HCT116 (cell line): Measurements from ENCODE around the gene RPL3.

Source experiments
- EZH2 ChIP-seq: fragments of 200-600 bp; sonication (generic); IDR thresholded peaks from 2 replicates; pipeline ENCODE4 v1.6.1; 2017; ENCODE audit warnings: antibody characterized with exemption, mixed run types
- EZH2phosphoT487 ChIP-seq: fragments of 200-600 bp; IDR thresholded peaks from 2 replicates; pipeline ENCODE4 v1.6.1; 2018; ENCODE audit warnings: antibody characterized with exemption, borderline replicate concordance
- JUND ChIP-seq: IDR thresholded peaks from 2 replicates; pipeline ENCODE4 v1.6.1; 2012
- POLR2A ChIP-seq: IDR thresholded peaks from 2 replicates; pipeline ENCODE4 v1.7.0; 2011; ENCODE audit warnings: borderline replicate concordance; ENCODE audit not compliant: insufficient read depth, insufficient read length; ENCODE audit errors: extremely low read depth
- POLR2AphosphoS5 ChIP-seq: IDR thresholded peaks from 2 replicates; pipeline ENCODE4 v1.6.1; 2011; ENCODE audit warnings: mild to moderate bottlenecking, low read depth, low read length, moderate library complexity
- RAD21 ChIP-seq: IDR thresholded peaks from 2 replicates; pipeline ENCODE4 v1.6.1; 2012; ENCODE audit warnings: low read depth, mild to moderate bottlenecking
- SIN3A ChIP-seq: IDR thresholded peaks from 2 replicates; pipeline ENCODE4 v1.6.1; 2012; ENCODE audit warnings: low read depth
- TCF7L2 ChIP-seq: IDR thresholded peaks from 2 replicates; pipeline ENCODE4 v1.7.0; 2011; ENCODE audit warnings: borderline replicate concordance, inconsistent platforms; ENCODE audit not compliant: insufficient read depth, insufficient read length; ENCODE audit errors: extremely low read depth
- YY1 ChIP-seq: IDR thresholded peaks from 2 replicates; pipeline ENCODE4 v1.6.1; 2011; ENCODE audit warnings: low read length, low read depth, moderate library complexity, mild to moderate bottlenecking; ENCODE audit not compliant: insufficient replicate concordance; ENCODE audit errors: extremely low read depth
- TF ChIP-seq, protein P1 (sequence below): IDR thresholded peaks from 2 replicates; pipeline ENCODE4 v1.6.1; 2012; ENCODE audit warnings: low read depth
- TF ChIP-seq, protein P2 (sequence below), 3 experiments: fragments of 200-600 bp in 1 of 3; sonication (generic) in 1 of 3; IDR thresholded peaks in 2 of 3; conservative IDR thresholded peaks in 1 of 3; 2 replicates each; pipeline ENCODE4 v1.5.1; 2012 to 2017; ENCODE audit warnings: low read depth in 2 of 3, low read length in 2 of 3, antibody characterized with exemption in 1 of 3, borderline replicate concordance in 1 of 3, control low read depth in 1 of 3, mild to moderate bottlenecking in 1 of 3, mixed read lengths in 1 of 3, mixed run types in 1 of 3, moderate library complexity in 1 of 3; ENCODE audit not compliant: insufficient read depth in 1 of 3
- TF ChIP-seq, protein P3 (sequence below): IDR thresholded peaks from 2 replicates; pipeline ENCODE4 v1.6.1; 2012

- TF ChIP-seq, protein P1, sequence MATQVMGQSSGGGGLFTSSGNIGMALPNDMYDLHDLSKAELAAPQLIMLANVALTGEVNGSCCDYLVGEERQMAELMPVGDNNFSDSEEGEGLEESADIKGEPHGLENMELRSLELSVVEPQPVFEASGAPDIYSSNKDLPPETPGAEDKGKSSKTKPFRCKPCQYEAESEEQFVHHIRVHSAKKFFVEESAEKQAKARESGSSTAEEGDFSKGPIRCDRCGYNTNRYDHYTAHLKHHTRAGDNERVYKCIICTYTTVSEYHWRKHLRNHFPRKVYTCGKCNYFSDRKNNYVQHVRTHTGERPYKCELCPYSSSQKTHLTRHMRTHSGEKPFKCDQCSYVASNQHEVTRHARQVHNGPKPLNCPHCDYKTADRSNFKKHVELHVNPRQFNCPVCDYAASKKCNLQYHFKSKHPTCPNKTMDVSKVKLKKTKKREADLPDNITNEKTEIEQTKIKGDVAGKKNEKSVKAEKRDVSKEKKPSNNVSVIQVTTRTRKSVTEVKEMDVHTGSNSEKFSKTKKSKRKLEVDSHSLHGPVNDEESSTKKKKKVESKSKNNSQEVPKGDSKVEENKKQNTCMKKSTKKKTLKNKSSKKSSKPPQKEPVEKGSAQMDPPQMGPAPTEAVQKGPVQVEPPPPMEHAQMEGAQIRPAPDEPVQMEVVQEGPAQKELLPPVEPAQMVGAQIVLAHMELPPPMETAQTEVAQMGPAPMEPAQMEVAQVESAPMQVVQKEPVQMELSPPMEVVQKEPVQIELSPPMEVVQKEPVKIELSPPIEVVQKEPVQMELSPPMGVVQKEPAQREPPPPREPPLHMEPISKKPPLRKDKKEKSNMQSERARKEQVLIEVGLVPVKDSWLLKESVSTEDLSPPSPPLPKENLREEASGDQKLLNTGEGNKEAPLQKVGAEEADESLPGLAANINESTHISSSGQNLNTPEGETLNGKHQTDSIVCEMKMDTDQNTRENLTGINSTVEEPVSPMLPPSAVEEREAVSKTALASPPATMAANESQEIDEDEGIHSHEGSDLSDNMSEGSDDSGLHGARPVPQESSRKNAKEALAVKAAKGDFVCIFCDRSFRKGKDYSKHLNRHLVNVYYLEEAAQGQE = no peak
- TF ChIP-seq, protein P2, sequence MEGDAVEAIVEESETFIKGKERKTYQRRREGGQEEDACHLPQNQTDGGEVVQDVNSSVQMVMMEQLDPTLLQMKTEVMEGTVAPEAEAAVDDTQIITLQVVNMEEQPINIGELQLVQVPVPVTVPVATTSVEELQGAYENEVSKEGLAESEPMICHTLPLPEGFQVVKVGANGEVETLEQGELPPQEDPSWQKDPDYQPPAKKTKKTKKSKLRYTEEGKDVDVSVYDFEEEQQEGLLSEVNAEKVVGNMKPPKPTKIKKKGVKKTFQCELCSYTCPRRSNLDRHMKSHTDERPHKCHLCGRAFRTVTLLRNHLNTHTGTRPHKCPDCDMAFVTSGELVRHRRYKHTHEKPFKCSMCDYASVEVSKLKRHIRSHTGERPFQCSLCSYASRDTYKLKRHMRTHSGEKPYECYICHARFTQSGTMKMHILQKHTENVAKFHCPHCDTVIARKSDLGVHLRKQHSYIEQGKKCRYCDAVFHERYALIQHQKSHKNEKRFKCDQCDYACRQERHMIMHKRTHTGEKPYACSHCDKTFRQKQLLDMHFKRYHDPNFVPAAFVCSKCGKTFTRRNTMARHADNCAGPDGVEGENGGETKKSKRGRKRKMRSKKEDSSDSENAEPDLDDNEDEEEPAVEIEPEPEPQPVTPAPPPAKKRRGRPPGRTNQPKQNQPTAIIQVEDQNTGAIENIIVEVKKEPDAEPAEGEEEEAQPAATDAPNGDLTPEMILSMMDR (IDR thresholded peaks at IDR 0.05 in 2 of 3, conservative IDR thresholded peaks at IDR 0.05 in 1 of 3; ENCODE audit: borderline replicate concordance in 1 of 3, insufficient read depth in 1 of 3, low read depth in 2 of 3, low read length in 2 of 3) = no peak
- no peak for TF ChIP-seq JUND
- no peak for TF ChIP-seq POLR2A
- TF ChIP-seq YY1 = no peak
- TF ChIP-seq EZH2 = no peak
- TF ChIP-seq TCF7L2 = no peak
- TF ChIP-seq EZH2phosphoT487 = no peak
- TF ChIP-seq POLR2AphosphoS5 = no peak
- TF ChIP-seq RAD21 = no peak
- TF ChIP-seq, protein P3, sequence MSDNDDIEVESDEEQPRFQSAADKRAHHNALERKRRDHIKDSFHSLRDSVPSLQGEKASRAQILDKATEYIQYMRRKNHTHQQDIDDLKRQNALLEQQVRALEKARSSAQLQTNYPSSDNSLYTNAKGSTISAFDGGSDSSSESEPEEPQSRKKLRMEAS = no peak
- no peak for TF ChIP-seq SIN3A
These were observed 51.4 kb downstream of the RPL3 start for GRCh38 chr22:39267974-39268373.
